ENCODE measurements around the gene TECR. TPM values are rescaled to one million over a fixed set of nuclear protein-coding genes. Genes with fewer than 3 reads are reported as not detected.

Gene TECR
- total RNA-seq, 3 donors from 2014 or later (not counting 1 experiment from before 2014, with no cell fraction given): 123 to 158 (median 131) TPM

GRCh38 chr19:14542711-14543328, 13.4 kb downstream of the TECR start:
- Mint-ChIP-seq H3K4me1 (peaks cover 0 to 8% of the 10 kb centered on the region in 2 donors), H3K27ac (no peak overlapping the region), H3K4me3 (no peak overlapping the region), H3K9me3 (no peaks in the 10 kb centered on the region), H3K36me3 (no peaks in the 10 kb centered on the region), H3K27me3 (ENCODE audit: low read depth in 2 of 2) (no peaks in the 10 kb centered on the region)
- WGBS (ENCODE audit: insufficient coverage): 64% methylated on average over 7 of the region's 7 CpGs
- Histone ChIP-seq H3K9me3 (ENCODE audit: control insufficient read depth, insufficient read depth, low read length) (no peaks in the 10 kb centered on the region), H3K36me3 (ENCODE audit: control insufficient read depth, insufficient read depth, low read length) (no peaks in the 10 kb centered on the region), H3K27me3 (ENCODE audit: control insufficient read depth, insufficient read depth, low read length) (no peaks in the 10 kb centered on the region), H3K4me3 (ENCODE audit: low read length) (no peak overlapping the region), H3K4me1 (ENCODE audit: control insufficient read depth, insufficient read depth, low read length) (no peaks in the 10 kb centered on the region), H3K27ac (ENCODE audit: low read length) (no peak overlapping the region)
- DNase-seq: no peak
- intact Hi-C loops (cut with micrococcal nuclease): no loop called here
- TF ChIP-seq CTCF (IDR thresholded peaks at IDR 0.05): no peak
- ATAC-seq: no peak

- H3K27ac Mint-ChIP-seq: no peak overlapping the region
- H3K4me1 ChIP-seq (ENCODE audit: control insufficient read depth, insufficient read depth, low read length): no peaks in the 10 kb centered on the region
- WGBS (ENCODE audit: insufficient coverage): 92% methylated on average over 5 of the region's 5 CpGs
Observed at GRCh38 chr19:14544047-14544446, 14.7 kb downstream of the TECR start.

GRCh38 chr19:14544977-14545715, 15.8 kb downstream of the TECR start:
- Mint-ChIP-seq H3K4me1 (peaks cover 0 to 8% of the 10 kb centered on the region in 2 donors), H3K4me3 (no peak overlapping the region), H3K27ac (no peak overlapping the region), H3K9me3 (no peaks in the 10 kb centered on the region), H3K27me3 (ENCODE audit: low read depth in 2 of 2) (no peaks in the 10 kb centered on the region), H3K36me3 (no peaks in the 10 kb centered on the region)
- DNase-seq (no peak), ATAC-seq (no peak)
- 92% methylated on average over 21 of the region's 21 CpGs for WGBS (ENCODE audit: insufficient coverage)
- Histone ChIP-seq H3K4me3 (ENCODE audit: low read length) (no peak overlapping the region), H3K9me3 (ENCODE audit: control insufficient read depth, insufficient read depth, low read length) (no peaks in the 10 kb centered on the region), H3K36me3 (ENCODE audit: control insufficient read depth, insufficient read depth, low read length) (peaks cover 5% of the 10 kb centered on the region), H3K4me1 (ENCODE audit: control insufficient read depth, insufficient read depth, low read length) (no peaks in the 10 kb centered on the region), H3K27me3 (ENCODE audit: control insufficient read depth, insufficient read depth, low read length) (no peaks in the 10 kb centered on the region), H3K27ac (ENCODE audit: low read length) (no peak overlapping the region)
- intact Hi-C loops (cut with micrococcal nuclease): no loop called here
- no peak for TF ChIP-seq CTCF (IDR thresholded peaks at IDR 0.05)

More at GRCh38 chr19:14544047-14544446, 14.7 kb downstream of the TECR start:
- TF ChIP-seq CTCF (IDR thresholded peaks at IDR 0.05): no peak
- H3K4me3 ChIP-seq (ENCODE audit: low read length): no peak overlapping the region
- H3K36me3 ChIP-seq (ENCODE audit: control insufficient read depth, insufficient read depth, low read length): peaks cover 1% of the 10 kb centered on the region
- Mint-ChIP-seq H3K4me1 (peaks cover 0 to 8% of the 10 kb centered on the region in 2 donors), H3K36me3 (no peaks in the 10 kb centered on the region), H3K9me3 (no peaks in the 10 kb centered on the region), H3K4me3 (no peak overlapping the region), H3K27me3 (ENCODE audit: low read depth in 2 of 2) (no peaks in the 10 kb centered on the region)
- H3K9me3 ChIP-seq (ENCODE audit: control insufficient read depth, insufficient read depth, low read length): no peaks in the 10 kb centered on the region
- no peak overlapping the region for H3K27ac ChIP-seq (ENCODE audit: low read length)
- DNase-seq (no peak), ATAC-seq (no peak)
- intact Hi-C loops (cut with micrococcal nuclease): no loop called here
- no peaks in the 10 kb centered on the region for H3K27me3 ChIP-seq (ENCODE audit: control insufficient read depth, insufficient read depth, low read length)

All from natural killer cell (primary cell).